DMS79 (cell line): ENCODE results near the gene SLC48A1.

Experiments
- DNase-seq: peaks from one replicate; lab custom pipeline; 2025; lab: John Stamatoyannopoulos, UW

SLC48A1 gene

DNA sequence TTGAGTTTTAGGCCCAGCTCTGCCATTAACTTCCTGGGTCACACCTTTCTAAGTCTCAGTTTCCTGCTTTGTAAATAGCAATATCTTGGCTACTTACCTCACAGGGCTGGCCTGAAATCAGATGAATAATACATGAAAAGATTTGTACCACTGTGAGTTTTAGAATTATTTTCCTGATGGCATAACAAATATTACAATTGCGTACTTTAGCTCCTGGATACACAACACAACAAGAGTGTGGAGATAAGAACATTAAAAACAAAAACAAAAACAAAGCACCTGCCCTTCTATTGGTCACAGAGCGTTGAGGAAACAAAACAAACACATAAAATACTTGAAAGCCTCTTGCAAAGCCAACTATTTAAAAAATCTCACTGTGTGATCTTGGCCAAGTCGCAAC lies 51.6 kb downstream of the SLC48A1 start:
- DNase-seq, result no peak

DNA sequence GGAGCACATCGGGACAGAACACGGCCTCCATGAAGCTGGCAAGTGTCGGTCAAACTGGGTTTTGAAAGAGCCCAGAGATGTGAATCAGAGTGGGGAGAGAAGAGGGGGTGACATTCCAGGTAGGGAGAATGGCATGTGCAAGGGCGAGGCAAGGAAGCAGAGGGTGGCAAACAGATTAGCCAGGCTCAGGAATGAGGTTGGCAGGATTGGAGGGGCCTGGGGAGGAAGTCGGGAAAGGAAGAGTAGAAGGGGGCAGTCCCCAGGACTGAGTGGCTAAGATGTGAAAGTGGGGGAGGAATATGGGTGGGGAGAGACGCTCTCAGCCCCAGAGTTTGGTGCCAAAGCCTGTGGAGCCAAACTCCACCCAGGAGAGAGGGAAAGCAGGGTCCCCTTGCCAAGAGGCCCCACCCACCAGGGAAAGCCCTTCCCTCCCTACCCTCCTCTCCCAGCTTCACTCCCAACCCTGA lies 52.2 kb downstream of the SLC48A1 start:
- DNase-seq, result no peak

GRCh38 chr12:47828008-47828975 lies 55.3 kb downstream of the SLC48A1 start:
- DNase-seq, result no peak

DNA sequence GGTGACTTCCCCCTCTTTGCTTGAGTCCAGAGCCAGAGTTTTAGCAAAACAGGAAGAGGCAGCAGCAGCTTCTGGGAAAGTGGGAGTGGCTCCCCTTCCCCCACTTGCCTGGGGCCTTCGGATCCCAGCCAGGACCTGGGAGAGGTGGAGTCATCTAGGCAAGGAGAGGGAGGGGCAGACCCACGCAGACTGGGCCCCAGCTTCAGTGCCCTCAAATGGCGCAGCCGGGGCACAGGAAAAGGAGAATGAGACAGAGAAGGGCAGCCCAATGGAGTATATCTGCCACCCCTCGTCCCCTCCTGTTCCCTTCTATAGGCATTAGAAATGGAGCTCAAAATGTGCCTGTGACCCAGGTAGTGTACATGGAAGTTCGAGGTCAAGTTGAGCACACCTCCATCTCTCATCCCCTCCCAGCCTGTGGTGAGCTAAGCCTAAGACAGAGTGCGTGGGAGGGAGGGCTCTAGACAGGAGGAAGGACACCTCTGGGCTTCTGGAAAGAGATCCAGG lies 56.0 kb downstream of the SLC48A1 start:
- no peak for DNase-seq

GRCh38 chr12:47829584-47829983 lies 56.5 kb downstream of the SLC48A1 start:
- no peak for DNase-seq
